Measurements from ENCODE around the gene BFSP1.

DNA sequence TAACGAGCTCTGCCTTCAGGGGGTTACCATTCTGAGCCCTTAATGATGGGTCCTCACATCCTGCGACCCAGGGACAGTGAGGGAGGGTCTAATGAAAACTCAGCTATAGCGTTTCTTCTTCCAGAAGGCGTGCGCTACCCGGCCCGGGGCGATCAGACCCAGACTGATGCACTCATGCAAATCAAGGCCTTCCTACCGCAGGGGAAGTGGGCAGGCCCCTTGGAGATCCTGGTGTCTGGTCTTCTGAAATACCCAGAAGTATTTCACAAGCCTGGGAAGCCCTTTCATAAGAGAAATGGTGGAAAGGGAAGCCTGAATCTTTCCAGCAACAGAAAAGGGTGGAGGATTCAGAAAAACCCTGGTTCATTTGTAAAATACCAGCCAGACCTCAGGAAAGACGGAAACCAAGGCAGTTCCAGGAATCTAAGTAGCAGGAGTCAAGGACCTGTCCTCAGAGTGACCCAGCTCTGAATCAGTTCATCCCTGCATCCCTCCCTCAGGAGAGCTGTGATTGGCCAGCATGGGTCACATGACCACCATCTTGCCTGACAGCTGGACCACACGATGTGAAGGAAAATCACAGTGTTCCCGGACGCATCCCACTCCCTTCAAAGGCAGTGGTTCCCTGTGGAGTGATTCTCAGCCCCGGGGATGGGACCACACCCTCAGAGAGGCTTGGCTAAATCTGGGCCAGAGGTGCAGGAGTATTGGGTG is 12.7 kb downstream of the BFSP1 start:
- TF ChIP-seq, protein P1, sequence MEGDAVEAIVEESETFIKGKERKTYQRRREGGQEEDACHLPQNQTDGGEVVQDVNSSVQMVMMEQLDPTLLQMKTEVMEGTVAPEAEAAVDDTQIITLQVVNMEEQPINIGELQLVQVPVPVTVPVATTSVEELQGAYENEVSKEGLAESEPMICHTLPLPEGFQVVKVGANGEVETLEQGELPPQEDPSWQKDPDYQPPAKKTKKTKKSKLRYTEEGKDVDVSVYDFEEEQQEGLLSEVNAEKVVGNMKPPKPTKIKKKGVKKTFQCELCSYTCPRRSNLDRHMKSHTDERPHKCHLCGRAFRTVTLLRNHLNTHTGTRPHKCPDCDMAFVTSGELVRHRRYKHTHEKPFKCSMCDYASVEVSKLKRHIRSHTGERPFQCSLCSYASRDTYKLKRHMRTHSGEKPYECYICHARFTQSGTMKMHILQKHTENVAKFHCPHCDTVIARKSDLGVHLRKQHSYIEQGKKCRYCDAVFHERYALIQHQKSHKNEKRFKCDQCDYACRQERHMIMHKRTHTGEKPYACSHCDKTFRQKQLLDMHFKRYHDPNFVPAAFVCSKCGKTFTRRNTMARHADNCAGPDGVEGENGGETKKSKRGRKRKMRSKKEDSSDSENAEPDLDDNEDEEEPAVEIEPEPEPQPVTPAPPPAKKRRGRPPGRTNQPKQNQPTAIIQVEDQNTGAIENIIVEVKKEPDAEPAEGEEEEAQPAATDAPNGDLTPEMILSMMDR (IDR thresholded peaks at IDR 0.05; ENCODE audit: control extremely low read depth in 1 of 3, insufficient read depth in 1 of 3, low read depth in 1 of 3, low read length in 3 of 3) = no peak
- no peak for TF ChIP-seq POLR2A (IDR thresholded peaks at IDR 0.05; ENCODE audit: control extremely low read depth in 1 of 2, low read depth in 2 of 2, low read length in 2 of 2)
- TF ChIP-seq, protein P2, sequence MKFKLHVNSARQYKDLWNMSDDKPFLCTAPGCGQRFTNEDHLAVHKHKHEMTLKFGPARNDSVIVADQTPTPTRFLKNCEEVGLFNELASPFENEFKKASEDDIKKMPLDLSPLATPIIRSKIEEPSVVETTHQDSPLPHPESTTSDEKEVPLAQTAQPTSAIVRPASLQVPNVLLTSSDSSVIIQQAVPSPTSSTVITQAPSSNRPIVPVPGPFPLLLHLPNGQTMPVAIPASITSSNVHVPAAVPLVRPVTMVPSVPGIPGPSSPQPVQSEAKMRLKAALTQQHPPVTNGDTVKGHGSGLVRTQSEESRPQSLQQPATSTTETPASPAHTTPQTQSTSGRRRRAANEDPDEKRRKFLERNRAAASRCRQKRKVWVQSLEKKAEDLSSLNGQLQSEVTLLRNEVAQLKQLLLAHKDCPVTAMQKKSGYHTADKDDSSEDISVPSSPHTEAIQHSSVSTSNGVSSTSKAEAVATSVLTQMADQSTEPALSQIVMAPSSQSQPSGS (IDR thresholded peaks at IDR 0.05; ENCODE audit: low read length) = no peak
- TF ChIP-seq EP300 (IDR thresholded peaks at IDR 0.05; ENCODE audit: borderline replicate concordance in 1 of 2, low read depth in 2 of 2, low read length in 2 of 2) = no peak
- no peak for TF ChIP-seq CEBPB (IDR thresholded peaks at IDR 0.05; ENCODE audit: low read depth, low read length)
- no peak for TF ChIP-seq POLR2AphosphoS5 (IDR thresholded peaks at IDR 0.05; ENCODE audit: low read depth, low read length)
- TF ChIP-seq YY1 (IDR thresholded peaks at IDR 0.05; ENCODE audit: low read depth, low read length) = no peak
